Mammary epithelial cell (primary cell): ENCODE data around the gene LINGO1.

ENCODE experiments used
- CTCF ChIP-seq, 2 donors: IDR thresholded peaks in 1 of 2; conservative IDR thresholded peaks in 1 of 2; 2 replicates each; pipeline ENCODE4 v1.5.1; 2011 to 2012; ENCODE audit warnings: inconsistent platforms in 2 of 2, low read length in 2 of 2, mild to moderate bottlenecking in 2 of 2, control low read depth in 1 of 2, low read depth in 1 of 2; ENCODE audit not compliant: insufficient read depth in 1 of 2; ENCODE audit errors: extremely low read depth in 1 of 2
- EZH2 ChIP-seq: IDR thresholded peaks from 2 replicates; pipeline ENCODE4 v1.6.1; 2012; ENCODE audit warnings: low read length, inconsistent platforms, borderline replicate concordance

GRCh38 chr15:77578641-77579372 lies 53.9 kb downstream of the LINGO1 start:
- TF ChIP-seq CTCF (conservative IDR thresholded peaks at IDR 0.05 in 1 of 2, IDR thresholded peaks at IDR 0.05 in 1 of 2; ENCODE audit: extremely low read depth in 1 of 2, insufficient read depth in 1 of 2, low read depth in 1 of 2, low read length in 2 of 2), result no peak
- no peak for TF ChIP-seq EZH2
